Raji (cell line): ENCODE measurements around the gene SYNE2.

Source experiments
- POLR2A ChIP-seq: IDR thresholded peaks from 2 replicates; pipeline ENCODE4 v1.6.1; 2011; ENCODE audit warnings: low read depth, low read length, control low read depth; ENCODE audit not compliant: insufficient read depth

SYNE2 gene

GRCh38 chr14:64062381-64063115 lies 209.7 kb downstream of the SYNE2 start:
- TF ChIP-seq POLR2A: no peak

- TF ChIP-seq POLR2A: no peak
These were observed 211.6 kb downstream of the SYNE2 start for GRCh38 chr14:64064447-64064846.

GRCh38 chr14:64069634-64070359 lies 217.0 kb downstream of the SYNE2 start:
- no peak for TF ChIP-seq POLR2A

- no peak for TF ChIP-seq POLR2A
These were observed 222.3 kb downstream of the SYNE2 start for GRCh38 chr14:64074961-64075612.

GRCh38 chr14:64075613-64076005 lies 222.8 kb downstream of the SYNE2 start:
- TF ChIP-seq POLR2A: no peak

- TF ChIP-seq POLR2A: no peak
These were observed 227.6 kb downstream of the SYNE2 start for GRCh38 chr14:64080452-64080851.

- TF ChIP-seq POLR2A: no peak
These were observed 228.5 kb downstream of the SYNE2 start for GRCh38 chr14:64081174-64081746.

- no peak for TF ChIP-seq POLR2A
These were observed 230.0 kb downstream of the SYNE2 start for GRCh38 chr14:64082837-64083236.

- no peak for TF ChIP-seq POLR2A
These were observed 235.8 kb downstream of the SYNE2 start for GRCh38 chr14:64088647-64088964.

- TF ChIP-seq POLR2A: no peak
These were observed 237.1 kb downstream of the SYNE2 start for GRCh38 chr14:64089920-64090319.

GRCh38 chr14:64091217-64091616 lies 238.4 kb downstream of the SYNE2 start:
- no peak for TF ChIP-seq POLR2A

GRCh38 chr14:64092338-64092737 lies 239.5 kb downstream of the SYNE2 start:
- no peak for TF ChIP-seq POLR2A

- TF ChIP-seq POLR2A: no peak
These were observed 240.1 kb downstream of the SYNE2 start for GRCh38 chr14:64092940-64093339.

- no peak for TF ChIP-seq POLR2A
These were observed 242.8 kb downstream of the SYNE2 start for GRCh38 chr14:64095620-64096019.

GRCh38 chr14:64098120-64098519 lies 245.3 kb downstream of the SYNE2 start:
- no peak for TF ChIP-seq POLR2A

GRCh38 chr14:64107438-64107837 lies 254.6 kb downstream of the SYNE2 start:
- TF ChIP-seq POLR2A: no peak
